NT2/D1 (cell line): ENCODE measurements around the gene SPATA19.

Source experiments
- SUZ12 ChIP-seq: IDR thresholded peaks from 2 replicates; pipeline ENCODE4 v1.6.1; 2011; ENCODE audit not compliant: insufficient read length, insufficient read depth; ENCODE audit errors: extremely low read depth
- YY1 ChIP-seq: IDR thresholded peaks from 2 replicates; pipeline ENCODE4 v1.6.1; 2011; ENCODE audit not compliant: insufficient read length, insufficient read depth
- ZNF274 ChIP-seq: IDR thresholded peaks from 2 replicates; pipeline ENCODE4 v1.6.1; 2011; ENCODE audit warnings: mild to moderate bottlenecking, low read depth, low read length

- TF ChIP-seq YY1 (no peak), SUZ12 (no peak), ZNF274 (no peak)
Observed at GRCh38 chr11:133815636-133816035, 29.7 kb downstream of the SPATA19 start.
